Neural cell (in vitro differentiated cells): Measurements from ENCODE around the gene ADD3.

Experiments used
- EP300 ChIP-seq: fragments of 450-650 bp; conservative IDR thresholded peaks from 2 replicates; pipeline ENCODE4 v1.6.1; 2014; ENCODE audit warnings: antibody characterized with exemption, mild to moderate bottlenecking, moderate library complexity; ENCODE audit not compliant: poor library complexity, severe bottlenecking
- EZH2 ChIP-seq: fragments of 200-600, 300-800 bp; shearing (Covaris generic), sonication (generic); IDR thresholded peaks from 2 replicates; pipeline ENCODE4 v1.6.1; 2014; ENCODE audit warnings: antibody characterized with exemption, low read length, borderline replicate concordance, mild to moderate bottlenecking; ENCODE audit not compliant: insufficient read depth, poor library complexity, severe bottlenecking
- POLR2AphosphoS5 ChIP-seq: IDR thresholded peaks from 2 replicates; pipeline ENCODE4 v1.6.1; 2012
- RAD21 ChIP-seq: fragments of 450-650 bp; conservative IDR thresholded peaks from 2 replicates; pipeline ENCODE4 v1.6.1; 2014; ENCODE audit warnings: antibody characterized with exemption, mild to moderate bottlenecking, moderate library complexity
- TF ChIP-seq, protein P1 (sequence below): fragments of 450-650 bp; IDR thresholded peaks from 2 replicates; pipeline ENCODE4 v1.5.1; 2014; ENCODE audit warnings: antibody characterized with exemption, mild to moderate bottlenecking, moderate library complexity; ENCODE audit not compliant: poor library complexity, severe bottlenecking
- TF ChIP-seq, protein P2 (sequence below): IDR thresholded peaks from 2 replicates; pipeline ENCODE4 v1.6.1; 2012; ENCODE audit warnings: borderline replicate concordance

DNA sequence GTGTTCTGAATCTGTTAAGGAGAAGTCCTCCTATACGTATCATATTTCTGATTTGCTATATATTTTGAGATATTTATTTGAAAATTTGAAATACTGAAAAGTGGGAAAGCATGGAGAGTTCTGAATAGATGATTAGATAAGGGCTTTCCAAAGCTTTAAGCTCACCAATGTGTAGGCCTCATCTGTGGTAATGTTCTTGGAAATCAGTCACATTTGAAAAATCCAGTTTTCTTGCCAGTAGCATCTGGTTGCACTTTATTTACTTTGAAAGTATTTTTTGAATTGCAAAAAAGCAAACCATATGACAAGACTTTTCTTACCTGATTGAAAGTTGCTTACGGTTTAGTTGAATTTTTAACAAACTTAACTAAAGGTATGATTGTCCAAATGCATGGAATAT lies 21.7 kb downstream of the ADD3 start:
- TF ChIP-seq EP300 (no peak), POLR2AphosphoS5 (no peak), EZH2 (no peak), RAD21 (no peak)
- TF ChIP-seq, protein P1, sequence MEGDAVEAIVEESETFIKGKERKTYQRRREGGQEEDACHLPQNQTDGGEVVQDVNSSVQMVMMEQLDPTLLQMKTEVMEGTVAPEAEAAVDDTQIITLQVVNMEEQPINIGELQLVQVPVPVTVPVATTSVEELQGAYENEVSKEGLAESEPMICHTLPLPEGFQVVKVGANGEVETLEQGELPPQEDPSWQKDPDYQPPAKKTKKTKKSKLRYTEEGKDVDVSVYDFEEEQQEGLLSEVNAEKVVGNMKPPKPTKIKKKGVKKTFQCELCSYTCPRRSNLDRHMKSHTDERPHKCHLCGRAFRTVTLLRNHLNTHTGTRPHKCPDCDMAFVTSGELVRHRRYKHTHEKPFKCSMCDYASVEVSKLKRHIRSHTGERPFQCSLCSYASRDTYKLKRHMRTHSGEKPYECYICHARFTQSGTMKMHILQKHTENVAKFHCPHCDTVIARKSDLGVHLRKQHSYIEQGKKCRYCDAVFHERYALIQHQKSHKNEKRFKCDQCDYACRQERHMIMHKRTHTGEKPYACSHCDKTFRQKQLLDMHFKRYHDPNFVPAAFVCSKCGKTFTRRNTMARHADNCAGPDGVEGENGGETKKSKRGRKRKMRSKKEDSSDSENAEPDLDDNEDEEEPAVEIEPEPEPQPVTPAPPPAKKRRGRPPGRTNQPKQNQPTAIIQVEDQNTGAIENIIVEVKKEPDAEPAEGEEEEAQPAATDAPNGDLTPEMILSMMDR: no peak
- TF ChIP-seq, protein P2, sequence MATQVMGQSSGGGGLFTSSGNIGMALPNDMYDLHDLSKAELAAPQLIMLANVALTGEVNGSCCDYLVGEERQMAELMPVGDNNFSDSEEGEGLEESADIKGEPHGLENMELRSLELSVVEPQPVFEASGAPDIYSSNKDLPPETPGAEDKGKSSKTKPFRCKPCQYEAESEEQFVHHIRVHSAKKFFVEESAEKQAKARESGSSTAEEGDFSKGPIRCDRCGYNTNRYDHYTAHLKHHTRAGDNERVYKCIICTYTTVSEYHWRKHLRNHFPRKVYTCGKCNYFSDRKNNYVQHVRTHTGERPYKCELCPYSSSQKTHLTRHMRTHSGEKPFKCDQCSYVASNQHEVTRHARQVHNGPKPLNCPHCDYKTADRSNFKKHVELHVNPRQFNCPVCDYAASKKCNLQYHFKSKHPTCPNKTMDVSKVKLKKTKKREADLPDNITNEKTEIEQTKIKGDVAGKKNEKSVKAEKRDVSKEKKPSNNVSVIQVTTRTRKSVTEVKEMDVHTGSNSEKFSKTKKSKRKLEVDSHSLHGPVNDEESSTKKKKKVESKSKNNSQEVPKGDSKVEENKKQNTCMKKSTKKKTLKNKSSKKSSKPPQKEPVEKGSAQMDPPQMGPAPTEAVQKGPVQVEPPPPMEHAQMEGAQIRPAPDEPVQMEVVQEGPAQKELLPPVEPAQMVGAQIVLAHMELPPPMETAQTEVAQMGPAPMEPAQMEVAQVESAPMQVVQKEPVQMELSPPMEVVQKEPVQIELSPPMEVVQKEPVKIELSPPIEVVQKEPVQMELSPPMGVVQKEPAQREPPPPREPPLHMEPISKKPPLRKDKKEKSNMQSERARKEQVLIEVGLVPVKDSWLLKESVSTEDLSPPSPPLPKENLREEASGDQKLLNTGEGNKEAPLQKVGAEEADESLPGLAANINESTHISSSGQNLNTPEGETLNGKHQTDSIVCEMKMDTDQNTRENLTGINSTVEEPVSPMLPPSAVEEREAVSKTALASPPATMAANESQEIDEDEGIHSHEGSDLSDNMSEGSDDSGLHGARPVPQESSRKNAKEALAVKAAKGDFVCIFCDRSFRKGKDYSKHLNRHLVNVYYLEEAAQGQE: no peak
